Measurements from ENCODE around the gene ATXN7. TPM values are rescaled to one million over a fixed set of nuclear protein-coding genes. Genes with fewer than 3 reads are reported as not detected.

Gene ATXN7
- total RNA-seq, 4 donors from 2014 or later, result 29.2 to 44.2 (median 38.3) TPM

GRCh38 chr3:63845215-63845614 is 18.5 kb upstream of the ATXN7 start:
- no peak overlapping the region for H3K27ac ChIP-seq
- H3K4me3 ChIP-seq, result no peak overlapping the region
- no peaks in the 10 kb centered on the region for H3K36me3 ChIP-seq
- DNase-seq (ENCODE audit: low spot score in 2 of 2), result no peak
- peaks cover 0 to 13% (median 0%) of the 10 kb centered on the region in 4 donors for H3K4me1 ChIP-seq
- no peak for TF ChIP-seq POLR2A (IDR thresholded peaks at IDR 0.05)
- no peak for TF ChIP-seq CTCF (IDR thresholded peaks at IDR 0.05)
- no peak for TF ChIP-seq EP300 (IDR thresholded peaks at IDR 0.05)
- WGBS, 2 donors, result 69 to 75% methylated on average over 4 of the region's 4 CpGs
- H3K27me3 ChIP-seq, result no peaks in the 10 kb centered on the region
- H3K9me3 ChIP-seq, result no peaks in the 10 kb centered on the region

- Histone ChIP-seq H3K9me3 (no peaks in the 10 kb centered on the region), H3K27me3 (no peaks in the 10 kb centered on the region), H3K4me3 (no peak overlapping the region), H3K4me1 (peaks cover 0 to 13% (median 0%) of the 10 kb centered on the region in 4 donors), H3K27ac (no peak overlapping the region), H3K36me3 (no peaks in the 10 kb centered on the region)
- no peak for TF ChIP-seq EP300 (IDR thresholded peaks at IDR 0.05)
- TF ChIP-seq CTCF (IDR thresholded peaks at IDR 0.05), result no peak
- no peak for TF ChIP-seq POLR2A (IDR thresholded peaks at IDR 0.05)
- 72 to 89% methylated on average over 1 of the region's 1 CpG for WGBS, 2 donors
- DNase-seq (ENCODE audit: low spot score in 2 of 2), result no peak
Measured at GRCh38 chr3:63847718-63848450, 15.8 kb upstream of the ATXN7 start.

- Histone ChIP-seq H3K4me1 (peaks cover 0 to 13% (median 0%) of the 10 kb centered on the region in 4 donors), H3K9me3 (no peaks in the 10 kb centered on the region), H3K4me3 (no peak overlapping the region), H3K27ac (no peak overlapping the region), H3K36me3 (no peaks in the 10 kb centered on the region), H3K27me3 (no peaks in the 10 kb centered on the region)
- 87 to 98% methylated on average over 4 of the region's 4 CpGs for WGBS, 2 donors
- no peak for TF ChIP-seq CTCF (IDR thresholded peaks at IDR 0.05)
- no peak for TF ChIP-seq POLR2A (IDR thresholded peaks at IDR 0.05)
- no peak for TF ChIP-seq EP300 (IDR thresholded peaks at IDR 0.05)
- DNase-seq (ENCODE audit: low spot score in 2 of 2), result no peak
Measured at GRCh38 chr3:63849175-63849574, 14.5 kb upstream of the ATXN7 start.

- DNase-seq (ENCODE audit: low spot score in 2 of 2), result no peak
- no peaks in the 10 kb centered on the region for H3K36me3 ChIP-seq
- no peak for TF ChIP-seq CTCF (IDR thresholded peaks at IDR 0.05)
- no peak for TF ChIP-seq EP300 (IDR thresholded peaks at IDR 0.05)
- no peak overlapping the region for H3K27ac ChIP-seq
- H3K27me3 ChIP-seq, result no peaks in the 10 kb centered on the region
- no peaks in the 10 kb centered on the region for H3K9me3 ChIP-seq
- WGBS, 2 donors, result 97% methylated on average over 3 of the region's 3 CpGs
- no peak overlapping the region for H3K4me3 ChIP-seq
- peaks cover 0 to 10% (median 0%) of the 10 kb centered on the region in 4 donors for H3K4me1 ChIP-seq
Measured at GRCh38 chr3:63851287-63851686, 12.4 kb upstream of the ATXN7 start.

- TF ChIP-seq POLR2A (IDR thresholded peaks at IDR 0.05) (no peak), CTCF (IDR thresholded peaks at IDR 0.05) (no peak), EP300 (IDR thresholded peaks at IDR 0.05) (no peak)
- Histone ChIP-seq H3K36me3 (no peaks in the 10 kb centered on the region), H3K9me3 (no peaks in the 10 kb centered on the region), H3K4me1 (peaks cover 0 to 13% (median 0%) of the 10 kb centered on the region in 4 donors), H3K27me3 (no peaks in the 10 kb centered on the region), H3K27ac (no peak overlapping the region), H3K4me3 (no peak overlapping the region)
- WGBS, 2 donors, result 83 to 85% methylated on average over 4 of the region's 4 CpGs
- no peak for DNase-seq (ENCODE audit: low spot score in 2 of 2)
Measured at GRCh38 chr3:63853106-63853505, 10.6 kb upstream of the ATXN7 start.
